NOMO-1 treated with DMSO at 0.1 percent for 48 hours (cell line): ENCODE measurements around the gene KLK15.

Source experiments
- DNase-seq: peaks from one replicate; lab custom pipeline; 2025; ENCODE audit not compliant: unreplicated experiment; lab: John Stamatoyannopoulos, UW

The KLK15 gene

DNA sequence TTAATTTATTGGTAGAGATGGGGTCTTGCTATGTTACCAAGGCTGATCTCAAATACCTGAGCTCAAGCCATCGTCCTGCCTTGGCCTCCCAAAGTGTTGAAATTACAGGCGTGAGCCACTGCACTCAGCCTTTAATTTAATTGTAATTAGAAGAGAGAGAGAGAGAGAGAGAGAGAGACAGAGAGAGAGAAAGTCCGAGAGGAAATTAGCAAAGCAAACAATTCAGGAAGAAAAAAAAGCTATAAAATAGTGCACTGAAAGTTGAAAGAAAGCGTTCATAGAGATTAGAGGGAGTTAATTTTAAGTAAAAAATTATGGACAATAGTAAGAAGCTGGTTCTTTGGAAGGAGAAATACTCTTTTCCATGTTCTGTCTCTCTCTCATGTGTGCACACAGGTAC is 56.1 kb downstream of the KLK15 start:
- DNase-seq = no peak

- no peak for DNase-seq
Measured at GRCh38 chr19:50776131-50776530, 57.2 kb downstream of the KLK15 start.
